CD4-positive, alpha-beta T cell treated with Interleukin-12 subunit alpha and Interleukin-12 subunit beta, for 1 hour (primary cell): ENCODE data around the gene WRNIP1.

ENCODE experiments used
- DNase-seq: peaks from one replicate; pipeline ENCODE4 v3.0.0-alpha.2; 2020

WRNIP1 gene

GRCh38 chr6:2810092-2810671, 45.0 kb downstream of the WRNIP1 start:
- DNase-seq: no peak

- no peak for DNase-seq
Observed at GRCh38 chr6:2812695-2813094, 47.5 kb downstream of the WRNIP1 start.

- DNase-seq: no peak
Observed at GRCh38 chr6:2816158-2816557, 51.0 kb downstream of the WRNIP1 start.

- no peak for DNase-seq
Observed at GRCh38 chr6:2817903-2818443, 52.8 kb downstream of the WRNIP1 start.

- DNase-seq: no peak
Observed at GRCh38 chr6:2818593-2818992, 53.4 kb downstream of the WRNIP1 start.

- DNase-seq: no peak
Observed at GRCh38 chr6:2819115-2819514, 53.9 kb downstream of the WRNIP1 start.

GRCh38 chr6:2819978-2820377, 54.8 kb downstream of the WRNIP1 start:
- DNase-seq: no peak

- no peak for DNase-seq
Observed at GRCh38 chr6:2820415-2820814, 55.2 kb downstream of the WRNIP1 start.

GRCh38 chr6:2821554-2821953, 56.4 kb downstream of the WRNIP1 start:
- DNase-seq: no peak

GRCh38 chr6:2823104-2823850, 58.1 kb downstream of the WRNIP1 start:
- DNase-seq: no peak

GRCh38 chr6:2826131-2826530, 60.9 kb downstream of the WRNIP1 start:
- no peak for DNase-seq

- no peak for DNase-seq
Observed at GRCh38 chr6:2827142-2827541, 61.9 kb downstream of the WRNIP1 start.

- DNase-seq: no peak
Observed at GRCh38 chr6:2828629-2829028, 63.4 kb downstream of the WRNIP1 start.

- DNase-seq: no peak
Observed at GRCh38 chr6:2829253-2829652, 64.1 kb downstream of the WRNIP1 start.

- DNase-seq: no peak
Observed at GRCh38 chr6:2830183-2830582, 65.0 kb downstream of the WRNIP1 start.

GRCh38 chr6:2831392-2831791, 66.2 kb downstream of the WRNIP1 start:
- DNase-seq: no peak

- no peak for DNase-seq
Observed at GRCh38 chr6:2834262-2834661, 69.1 kb downstream of the WRNIP1 start.
